Left colon (tissue), 2 donors: Measurements from ENCODE around the gene RAMP1. TPM values are rescaled to one million over a fixed set of nuclear protein-coding genes. Genes with fewer than 3 reads are reported as not detected.

Experiments
- ATAC-seq: fragments of 200-7000 bp; cut with Tn5 transposase; one replicate; pipeline ENCODE4 v1.9.1; 2020; ENCODE audit warnings: mild to moderate bottlenecking, moderate library complexity
- DNase-seq, 2 donors: peaks; one replicate each; pipeline ENCODE4 v3.0.0-alpha.2; 2020
- intact Hi-C, 2 donors: fragments of 100-400 bp; cut with DNase I in 1 of 2; cut with micrococcal nuclease in 1 of 2; formaldehyde crosslinking; loops; one replicate each; pipeline versions ENCODE4 v1.11.2 to v1.14.0; 2022; cut with DNase I, micrococcal nuclease
- total RNA-seq, 2 donors: library from RNA; stranded (reverse); fragmentation: NEBNext Ultra II Directional; extraction: Animal tissue kit (Norgen Biotek cat#: 25700); gene quantifications; one replicate each; pipeline ENCODE4 v1.2.1, GENCODE V29; 2021
- donor health status: DM: no; HTN: no; CAD: no.
- donor health status: DM: yes; HTN: yes; CAD: no.

RAMP1 gene
- total RNA-seq, 2 donors from 2014 or later, result 1.8 to 24.8 TPM

- DNase-seq, result no peak
These were observed 49.8 kb downstream of the RAMP1 start for GRCh38 chr2:237909075-237909695.

GRCh38 chr2:237909801-237910475, 50.5 kb downstream of the RAMP1 start:
- no peak for ATAC-seq
- no peak for DNase-seq
- intact Hi-C loops, result no loop called here

More at GRCh38 chr2:237909075-237909695, 49.8 kb downstream of the RAMP1 start:
- no peak for ATAC-seq
- intact Hi-C loops, result no loop called here

- ATAC-seq (no peak), DNase-seq (no peak)
- intact Hi-C loops, result no loop called here
These were observed 51.3 kb downstream of the RAMP1 start for GRCh38 chr2:237910576-237911362.

- ATAC-seq (no peak), DNase-seq (no peak)
- intact Hi-C loops, result no loop called here
These were observed 52.1 kb downstream of the RAMP1 start for GRCh38 chr2:237911363-237912017.

GRCh38 chr2:237912271-237913192, 53.1 kb downstream of the RAMP1 start:
- intact Hi-C loops, result no loop called here
- DNase-seq, result no peak
- ATAC-seq, result no peak

GRCh38 chr2:237913193-237913917, 53.9 kb downstream of the RAMP1 start:
- intact Hi-C loops, result no loop called here
- ATAC-seq (no peak), DNase-seq (no peak)

- ATAC-seq, result no peak
- intact Hi-C loops, result no loop called here
- DNase-seq, result no peak
These were observed 56.2 kb downstream of the RAMP1 start for GRCh38 chr2:237915576-237915975.

- intact Hi-C loops, result no loop called here
- DNase-seq, result no peak
- no peak for ATAC-seq
These were observed 56.9 kb downstream of the RAMP1 start for GRCh38 chr2:237916296-237916695.

GRCh38 chr2:237917696-237918374, 58.4 kb downstream of the RAMP1 start:
- ATAC-seq (no peak), DNase-seq (no peak)
- intact Hi-C loops, result no loop called here

GRCh38 chr2:237919593-237919992, 60.2 kb downstream of the RAMP1 start:
- no peak for ATAC-seq
- intact Hi-C loops, result no loop called here
- no peak for DNase-seq

- ATAC-seq (no peak), DNase-seq (no peak)
- intact Hi-C loops, result no loop called here
These were observed 61.2 kb downstream of the RAMP1 start for GRCh38 chr2:237920673-237921072.

- DNase-seq (no peak), ATAC-seq (no peak)
- intact Hi-C loops, result no loop called here
These were observed 62.6 kb downstream of the RAMP1 start for GRCh38 chr2:237921967-237922492.

- DNase-seq, result no peak
- intact Hi-C loops, result no loop called here
- ATAC-seq, result peak; percentile 58
These were observed 63.4 kb downstream of the RAMP1 start for GRCh38 chr2:237922641-237923361.

GRCh38 chr2:237923481-237924163, 64.2 kb downstream of the RAMP1 start:
- intact Hi-C loops, result no loop called here
- DNase-seq (peak; percentile 51 to 67), ATAC-seq (peak; percentile 76)

- ATAC-seq (no peak), DNase-seq (no peak)
- intact Hi-C loops, result no loop called here
These were observed 64.7 kb downstream of the RAMP1 start for GRCh38 chr2:237924164-237924534.

- DNase-seq, result no peak
- ATAC-seq, result no peak
- intact Hi-C loops, result no loop called here
These were observed 67.7 kb downstream of the RAMP1 start for GRCh38 chr2:237927135-237927534.
